HepG2 (cell line): Measurements from ENCODE around the gene PLOD3. TPM values are rescaled to one million over a fixed set of nuclear protein-coding genes. Genes with fewer than 3 reads are reported as not detected.

ENCODE experiments used
- ASH2L ChIP-seq: fragments of 300-600, 200-600 bp; sonication (generic); IDR thresholded peaks from 2 replicates; pipeline ENCODE4 v1.7.0; 2017; ENCODE audit warnings: low read depth, mild to moderate bottlenecking, moderate library complexity, mixed read lengths, low read length; ENCODE audit not compliant: insufficient read length
- BCL6 ChIP-seq: IDR thresholded peaks from 2 replicates; pipeline ENCODE4 v1.6.1; 2016; ENCODE audit warnings: missing genetic modification reagents, missing compliant biosample characterization
- CBX1 ChIP-seq: IDR thresholded peaks from one replicate; pipeline ENCODE4 v1.6.1; 2016; ENCODE audit warnings: antibody characterized with exemption, low read depth
- DNMT1 ChIP-seq: sonication (generic); formaldehyde crosslinking; IDR thresholded peaks from 2 replicates; pipeline ENCODE4 v1.5.1; 2020; ENCODE audit warnings: mild to moderate bottlenecking, missing genetic modification reagents
- ELF4 ChIP-seq: sonication (generic); formaldehyde crosslinking; IDR thresholded peaks from 2 replicates; pipeline ENCODE4 v1.5.0; 2020; ENCODE audit warnings: missing genetic modification reagents, mild to moderate bottlenecking, moderate library complexity, borderline replicate concordance
- HDAC1 ChIP-seq: sonication (generic); formaldehyde crosslinking; IDR thresholded peaks from 2 replicates; pipeline ENCODE4 v1.5.1; 2020; ENCODE audit warnings: mild to moderate bottlenecking, missing genetic modification reagents
- HINFP ChIP-seq: sonication (generic); formaldehyde crosslinking; IDR thresholded peaks from 2 replicates; pipeline ENCODE4 v1.4.0; 2020; ENCODE audit warnings: low read depth, mild to moderate bottlenecking, missing genetic modification reagents
- KAT8 ChIP-seq: IDR thresholded peaks from 2 replicates; pipeline ENCODE4 v1.6.1; 2016; ENCODE audit warnings: missing genetic modification reagents, missing compliant biosample characterization
- KDM4B ChIP-seq: sonication (generic); formaldehyde crosslinking; IDR thresholded peaks from 2 replicates; pipeline ENCODE4 v1.4.0; 2020; ENCODE audit warnings: missing genetic modification reagents
- KMT2B ChIP-seq: IDR thresholded peaks from 2 replicates; pipeline ENCODE4 v1.6.1; 2016; ENCODE audit warnings: missing genetic modification reagents, missing compliant biosample characterization
- SP5 ChIP-seq: IDR thresholded peaks from 2 replicates; pipeline ENCODE4 v1.6.1; 2016; ENCODE audit warnings: low read depth, borderline replicate concordance
- TAF1 ChIP-seq: sonication (generic); formaldehyde crosslinking; IDR thresholded peaks from 2 replicates; pipeline ENCODE4 v1.4.0; 2020; ENCODE audit warnings: missing genetic modification reagents
- TARDBP ChIP-seq: sonication (generic); formaldehyde crosslinking; IDR thresholded peaks from 2 replicates; pipeline ENCODE4 v1.8.0; 2022; ENCODE audit warnings: mild to moderate bottlenecking, missing genetic modification reagents
- ZBTB8A ChIP-seq: sonication (generic); formaldehyde crosslinking; IDR thresholded peaks from 2 replicates; pipeline ENCODE4 v1.4.0; 2020; ENCODE audit warnings: mild to moderate bottlenecking, low read depth, missing genetic modification reagents, borderline replicate concordance
- ZMYM4 ChIP-seq: sonication (generic); formaldehyde crosslinking; IDR thresholded peaks from 2 replicates; pipeline ENCODE4 v1.8.1; 2023; ENCODE audit warnings: mild to moderate bottlenecking, missing genetic modification reagents
- ZNF143 ChIP-seq: sonication (generic); formaldehyde crosslinking; IDR thresholded peaks from 2 replicates; pipeline ENCODE4 v1.4.0; 2020; ENCODE audit warnings: missing genetic modification reagents
- ZNF281 ChIP-seq: sonication (generic); formaldehyde crosslinking; IDR thresholded peaks from 2 replicates; pipeline ENCODE4 v1.4.0; 2020; ENCODE audit warnings: missing genetic modification reagents, borderline replicate concordance
- ZNF33B ChIP-seq: sonication (generic); formaldehyde crosslinking; IDR thresholded peaks from 2 replicates; pipeline ENCODE4 v1.5.1; 2020; ENCODE audit warnings: mild to moderate bottlenecking, missing genetic modification reagents
- ZNF431 ChIP-seq: sonication (generic); formaldehyde crosslinking; IDR thresholded peaks from 2 replicates; pipeline ENCODE4 v1.9.0; 2022; ENCODE audit warnings: missing genetic modification reagents, low read depth, mild to moderate bottlenecking, borderline replicate concordance
- ZNF446 ChIP-seq: sonication (generic); formaldehyde crosslinking; IDR thresholded peaks from 2 replicates; pipeline ENCODE4 v1.5.0; 2020; ENCODE audit warnings: mild to moderate bottlenecking, missing genetic modification reagents
- ZNF557 ChIP-seq: sonication (generic); formaldehyde crosslinking; IDR thresholded peaks from 2 replicates; pipeline ENCODE4 v1.4.0; 2020; ENCODE audit warnings: missing genetic modification reagents
- ZNF776 ChIP-seq: sonication (generic); formaldehyde crosslinking; IDR thresholded peaks from 2 replicates; pipeline ENCODE4 v1.4.0; 2020; ENCODE audit warnings: mild to moderate bottlenecking, missing genetic modification reagents
- polyA plus RNA-seq, 8 experiments: library from polyadenylated mRNA; depleted of rRNA in 3 of 8; stranded (reverse) in 7 of 8; unstranded in 1 of 8; fragments of >200 nt; fragmentation: Illumina TruSeq in 4 of 8; extraction: Trizol in 4 of 8; gene quantifications; 2 replicates each; pipeline versions ENCODE4 v1.2.1 to v1.2.3, GENCODE V29; 2011 to 2016; ENCODE audit warnings: low read depth in 4 of 8, missing spikeins in 1 of 8, mixed read lengths in 1 of 8; ENCODE audit not compliant: insufficient read depth in 1 of 8
- total RNA-seq, 5 experiments: library from RNA; depleted of rRNA; stranded (reverse); fragments of >200 nt; fragmentation: Illumina TruSeq; extraction: Trizol; gene quantifications; 2 replicates each; pipeline ENCODE4 v1.2.3, GENCODE V29; 2016; ENCODE audit warnings: low read depth in 1 of 5
- TF ChIP-seq, protein P1 (sequence below): IDR thresholded peaks from 2 replicates; pipeline ENCODE4 v1.6.1; 2016; ENCODE audit warnings: control low read depth

Gene PLOD3
- total and polyA plus RNA-seq, 2 of the 13 experiments (the other 11 are each of a cell fraction or from before 2014, with no cell fraction given) = 65.8 to 67.4 TPM

DNA sequence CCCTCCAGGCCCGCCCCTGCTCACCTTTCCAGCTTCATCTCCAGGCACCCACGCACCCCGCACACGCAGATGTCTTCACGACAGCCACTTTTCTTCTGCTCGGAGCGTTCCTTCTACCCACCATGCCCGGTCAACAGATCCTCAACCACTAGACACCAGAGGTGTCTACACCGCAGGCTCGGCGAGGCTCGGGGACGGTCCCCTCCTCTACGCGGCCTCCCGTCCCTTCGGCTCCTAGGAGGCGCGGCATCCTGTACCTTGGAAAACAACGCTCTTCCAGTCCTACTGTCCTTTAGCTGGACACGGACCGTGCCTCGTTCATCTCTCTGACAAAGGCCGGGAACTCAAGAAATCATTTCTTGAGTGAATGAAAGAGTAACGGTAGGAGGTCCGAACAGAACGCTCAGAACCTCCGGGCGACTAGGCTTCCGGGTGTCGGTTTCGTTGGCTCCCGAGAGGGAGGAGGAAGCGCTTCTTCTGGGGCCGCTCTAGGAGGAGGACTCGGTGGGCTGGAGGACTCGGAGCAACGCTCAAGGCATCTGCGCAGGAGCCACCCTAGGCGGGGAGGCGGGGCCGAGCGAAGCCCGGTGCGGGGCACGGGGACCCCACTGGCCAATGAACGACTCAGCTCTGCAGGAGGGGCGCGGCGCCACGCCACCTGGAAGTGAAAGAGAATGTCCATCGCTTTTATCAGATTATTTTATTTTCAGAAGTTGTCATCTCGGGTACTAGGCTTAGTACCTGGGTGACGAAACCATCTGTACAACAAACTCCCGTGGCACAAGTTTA lies 34.7 kb upstream of the PLOD3 start (continued):
- TF ChIP-seq ZNF557 (CRISPR knock-in tag) (0 out of 2 replicates have a peak, but pooled peaks have one; percentile 47), HINFP (no peak), TARDBP (CRISPR knock-in tag) (peak; percentile 55; the same call in 1 of the 2 replicates), ZMYM4 (CRISPR knock-in tag) (0 out of 2 replicates have a peak, but pooled peaks have one; percentile 44), ELF4 (CRISPR knock-in tag) (peak; percentile 80; the same call in 1 of the 2 replicates), ZNF776 (CRISPR knock-in tag) (0 out of 2 replicates have a peak, but pooled peaks have one; percentile 23), BCL6 (CRISPR knock-in tag) (peak; percentile 39; the same call in 1 of the 2 replicates), ZNF446 (CRISPR knock-in tag) (0 out of 2 replicates have a peak, but pooled peaks have one; percentile 15), ZNF431 (no peak), TAF1 (CRISPR knock-in tag) (peak; percentile 71), ZNF33B (CRISPR knock-in tag) (peak; percentile 64; the same call in 1 of the 2 replicates), ASH2L (peak; percentile 90), SP5 (no peak), CBX1 (no peak), ZBTB8A (CRISPR knock-in tag) (no peak), HDAC1 (CRISPR knock-in tag) (peak; percentile 85), ZNF281 (CRISPR knock-in tag) (no peak), KAT8 (CRISPR knock-in tag) (peak; percentile 97), KDM4B (CRISPR knock-in tag) (0 out of 2 replicates have a peak, but pooled peaks have one; percentile 39), ZNF143 (peak; percentile 52; the same call in 1 of the 2 replicates), KMT2B (peak; percentile 83; the same call in 1 of the 2 replicates), DNMT1 (CRISPR knock-in tag) (no peak)
- TF ChIP-seq, protein P1, sequence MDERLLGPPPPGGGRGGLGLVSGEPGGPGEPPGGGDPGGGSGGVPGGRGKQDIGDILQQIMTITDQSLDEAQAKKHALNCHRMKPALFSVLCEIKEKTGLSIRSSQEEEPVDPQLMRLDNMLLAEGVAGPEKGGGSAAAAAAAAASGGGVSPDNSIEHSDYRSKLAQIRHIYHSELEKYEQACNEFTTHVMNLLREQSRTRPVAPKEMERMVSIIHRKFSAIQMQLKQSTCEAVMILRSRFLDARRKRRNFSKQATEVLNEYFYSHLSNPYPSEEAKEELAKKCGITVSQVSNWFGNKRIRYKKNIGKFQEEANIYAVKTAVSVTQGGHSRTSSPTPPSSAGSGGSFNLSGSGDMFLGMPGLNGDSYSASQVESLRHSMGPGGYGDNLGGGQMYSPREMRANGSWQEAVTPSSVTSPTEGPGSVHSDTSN (CRISPR knock-in tag) = peak; percentile 28; the same call in 1 of the 2 replicates
